Embryonic facial prominence (tissue), 1 donor: ENCODE measurements around the gene GLIS2.

Experiments
- DNase-seq: peaks from one replicate; pipeline ENCODE4 v3.0.0-alpha.2; 2016; ENCODE audit errors: extremely low spot score

Gene GLIS2

GRCh38 chr16:4350787-4351659 lies 35.2 kb downstream of the GLIS2 start, which contains the start of gene PAM16:
PAM16 (minus strand) TSS chr16:4351321; CDS start chr16:4351234, 87 bp downstream.
- DNase-seq, result peak; percentile 90

- no peak for DNase-seq
Observed at GRCh38 chr16:4351880-4352279, 36.0 kb downstream of the GLIS2 start.

GRCh38 chr16:4352843-4353242 lies 37.0 kb downstream of the GLIS2 start:
- DNase-seq, result no peak

- DNase-seq, result no peak
Observed at GRCh38 chr16:4353675-4354074, 37.8 kb downstream of the GLIS2 start.

DNA sequence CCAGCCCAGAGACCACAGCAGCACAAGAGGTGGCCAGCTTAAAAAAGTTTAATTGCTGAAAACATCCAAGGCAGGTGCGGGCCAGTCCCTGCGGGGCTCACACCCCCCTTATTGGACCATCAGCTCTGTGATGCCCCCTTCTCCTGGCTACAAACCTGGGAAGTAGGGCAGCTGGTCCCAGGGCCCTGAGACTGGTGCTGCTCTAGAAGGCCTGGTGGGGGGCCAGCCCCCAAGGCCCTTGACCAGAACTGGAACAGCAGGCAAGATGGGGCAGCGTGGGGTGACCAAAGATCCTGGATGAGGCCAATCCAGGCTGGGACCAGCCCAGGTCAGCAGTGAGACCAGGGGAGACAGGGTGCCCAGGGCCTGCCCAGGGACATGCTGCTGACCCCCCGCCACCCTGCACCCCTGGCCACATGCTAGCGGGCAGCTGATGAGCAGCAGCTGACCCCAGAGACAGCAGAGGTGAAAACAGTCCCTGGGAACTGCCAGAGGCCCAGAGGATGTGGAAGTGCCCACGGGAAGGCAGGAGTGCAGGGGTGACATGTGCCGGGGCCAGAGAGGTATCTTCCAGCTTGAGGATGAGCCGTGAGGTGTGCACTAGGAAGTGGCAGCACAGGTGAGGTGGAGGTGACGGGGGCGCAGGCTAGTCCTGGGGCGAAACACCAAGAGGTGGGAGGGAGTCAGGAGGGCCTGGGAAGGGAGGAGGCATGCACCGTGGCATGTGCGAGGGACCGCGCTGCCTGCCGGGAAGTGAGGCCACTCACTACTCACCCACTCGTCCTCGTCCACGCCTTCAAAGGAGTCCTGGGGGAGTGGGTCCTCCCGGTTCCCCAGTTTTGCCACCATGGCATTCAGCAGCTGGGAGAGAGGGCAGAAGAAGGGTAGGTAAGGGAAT lies 38.9 kb downstream of the GLIS2 start:
- no peak for DNase-seq

DNA sequence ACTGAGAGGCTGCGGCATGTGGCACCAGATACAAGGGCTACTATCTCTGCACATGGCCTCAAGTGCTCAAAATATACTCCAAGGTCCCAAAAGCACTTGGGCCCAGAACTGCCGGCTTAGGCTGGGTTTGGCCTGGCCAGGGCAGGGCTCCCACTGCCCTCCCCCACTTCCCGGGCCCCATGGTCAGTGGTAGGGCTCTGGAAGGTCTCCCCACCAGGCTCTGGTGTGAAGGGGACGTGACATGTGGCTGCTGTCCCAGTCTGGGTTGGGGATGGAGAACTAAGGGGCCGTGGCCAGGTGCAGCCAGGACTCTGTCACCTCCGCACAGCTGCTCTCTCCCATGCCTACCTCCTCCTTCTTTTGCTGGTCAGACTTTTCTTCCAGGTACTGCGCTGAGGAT lies 41.0 kb downstream of the GLIS2 start:
- no peak for DNase-seq

- no peak for DNase-seq
Observed at GRCh38 chr16:4358236-4358635, 42.4 kb downstream of the GLIS2 start.

DNA sequence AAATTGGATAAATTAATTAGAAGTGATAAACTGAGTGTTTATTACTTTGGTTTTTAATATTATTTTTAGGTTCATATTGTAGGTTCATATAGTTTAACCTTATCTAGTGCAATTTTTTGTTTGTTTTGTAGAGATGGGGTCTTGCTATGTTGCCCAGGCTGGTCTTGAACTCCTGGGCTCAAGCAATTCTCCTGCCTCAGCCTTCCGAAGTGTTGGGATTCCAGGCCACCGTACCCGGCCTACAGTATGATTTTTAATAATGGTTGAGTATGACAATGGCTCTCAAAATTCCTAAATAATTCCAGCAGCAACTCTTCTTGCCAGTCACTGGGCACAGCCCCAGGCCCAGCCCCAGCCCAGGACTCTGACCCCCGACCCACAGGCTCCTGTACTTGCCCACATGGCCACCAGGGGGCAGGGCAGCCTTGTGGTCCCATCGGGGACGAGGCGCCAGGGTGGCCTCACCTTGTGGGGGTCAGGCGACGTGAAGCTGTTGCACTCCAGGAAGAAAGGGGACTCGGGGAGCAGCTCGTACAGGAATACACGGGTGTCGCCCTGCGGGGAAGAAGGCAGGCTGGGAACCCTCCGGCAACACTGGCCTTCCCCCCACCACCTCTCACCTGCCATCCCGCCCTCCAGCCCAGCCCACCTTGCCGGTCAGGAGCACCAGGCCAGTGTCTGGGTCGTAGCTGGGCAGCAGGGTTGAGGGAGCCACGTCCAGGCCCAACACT lies 43.1 kb downstream of the GLIS2 start:
- DNase-seq, result no peak

- DNase-seq, result no peak
Observed at GRCh38 chr16:4359914-4360313, 44.0 kb downstream of the GLIS2 start.

DNA sequence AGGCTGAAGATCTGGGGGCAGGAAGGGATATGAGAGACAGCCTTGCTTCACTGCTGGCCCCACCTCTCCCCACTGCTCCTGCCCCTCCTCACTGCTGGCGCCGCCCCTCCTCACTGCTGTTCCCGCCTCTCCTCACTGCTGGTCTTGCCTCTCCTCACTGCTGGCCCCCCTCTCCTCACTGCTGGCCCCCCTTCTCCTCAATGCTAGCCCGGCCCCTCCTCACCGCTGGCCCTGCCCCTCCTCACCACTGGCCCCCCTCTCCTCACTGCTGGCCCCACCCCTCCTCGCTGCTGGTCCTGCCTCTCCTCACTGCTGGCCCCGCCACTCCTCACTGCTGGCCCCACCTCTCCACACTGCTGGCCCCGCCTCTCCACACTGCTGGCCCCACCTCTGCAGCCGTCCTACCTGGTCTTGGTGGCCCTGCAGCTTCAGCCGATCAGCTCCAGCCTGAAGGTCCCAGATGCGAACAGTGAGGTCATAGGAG lies 44.7 kb downstream of the GLIS2 start:
- DNase-seq, result no peak

DNA sequence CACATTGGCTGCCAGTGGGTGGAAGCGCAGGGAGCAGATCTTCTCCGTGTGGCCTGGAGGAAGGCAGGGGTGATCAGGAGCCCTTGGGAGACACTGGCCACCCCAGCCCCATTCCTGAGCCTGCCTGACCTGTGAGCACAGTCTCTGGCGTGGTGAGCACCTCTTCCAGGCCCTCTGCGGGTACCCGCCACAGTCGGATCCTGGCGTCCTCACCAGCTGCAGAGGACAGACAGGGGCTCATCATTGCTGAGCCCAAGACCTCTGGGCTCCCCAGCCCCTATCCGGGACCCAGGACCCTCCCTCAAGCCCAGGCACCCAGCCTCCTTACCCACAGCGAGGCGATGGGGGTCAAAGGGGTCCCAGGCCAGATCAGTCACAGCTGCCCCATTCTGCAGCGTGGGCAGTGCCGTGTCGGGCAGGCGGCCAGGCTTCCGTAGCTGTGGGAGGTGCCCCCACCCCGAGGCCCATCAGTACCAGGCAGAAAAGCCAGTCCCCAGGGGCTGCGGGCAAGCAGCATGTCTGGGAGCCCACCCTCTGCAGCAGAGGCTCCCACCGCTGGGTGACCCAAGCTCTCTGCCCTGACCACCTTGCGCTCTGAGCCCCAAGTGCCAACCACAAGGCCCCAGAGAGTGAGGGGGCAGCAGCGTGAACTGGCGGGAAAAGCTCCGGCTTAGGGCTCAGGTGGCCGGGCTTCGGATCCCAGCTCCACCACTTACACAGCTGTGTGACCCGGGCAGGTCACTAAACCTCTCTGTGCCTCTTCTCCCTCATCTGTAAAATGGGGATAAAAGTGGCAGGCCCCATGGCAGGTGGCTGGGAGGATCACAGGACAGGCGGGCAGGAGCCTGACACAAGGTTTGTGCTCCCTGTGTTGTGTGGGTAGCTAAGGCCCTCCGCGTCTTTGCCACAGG lies 45.4 kb downstream of the GLIS2 start:
- no peak for DNase-seq

- no peak for DNase-seq
Observed at GRCh38 chr16:4361944-4362311, 46.1 kb downstream of the GLIS2 start.

- DNase-seq, result no peak
Observed at GRCh38 chr16:4362476-4363135, 46.7 kb downstream of the GLIS2 start.

- DNase-seq, result no peak
Observed at GRCh38 chr16:4364196-4365013, 48.5 kb downstream of the GLIS2 start.

GRCh38 chr16:4365014-4365406 lies 49.1 kb downstream of the GLIS2 start:
- DNase-seq, result no peak

DNA sequence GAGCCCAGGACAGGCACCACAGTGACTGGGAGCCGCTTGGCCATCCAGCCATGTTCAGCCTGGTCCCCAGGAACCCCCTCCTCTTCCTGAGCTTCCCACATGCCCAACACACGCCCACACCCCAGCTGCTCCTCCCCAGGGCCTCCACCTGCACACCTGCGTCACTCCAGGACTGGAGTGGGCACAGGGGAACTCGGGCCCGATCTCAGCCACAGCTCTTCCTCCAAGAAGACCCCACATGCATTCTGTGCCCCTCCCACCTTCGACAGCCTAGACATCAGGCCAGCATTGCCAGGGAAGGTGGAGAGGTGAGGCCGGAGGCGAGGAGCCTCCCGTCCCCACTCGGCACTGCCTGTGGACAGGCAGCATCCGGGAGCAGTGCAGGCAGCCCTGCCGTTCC lies 49.7 kb downstream of the GLIS2 start:
- no peak for DNase-seq

- DNase-seq, result no peak
Observed at GRCh38 chr16:4366016-4366415, 50.1 kb downstream of the GLIS2 start.

DNA sequence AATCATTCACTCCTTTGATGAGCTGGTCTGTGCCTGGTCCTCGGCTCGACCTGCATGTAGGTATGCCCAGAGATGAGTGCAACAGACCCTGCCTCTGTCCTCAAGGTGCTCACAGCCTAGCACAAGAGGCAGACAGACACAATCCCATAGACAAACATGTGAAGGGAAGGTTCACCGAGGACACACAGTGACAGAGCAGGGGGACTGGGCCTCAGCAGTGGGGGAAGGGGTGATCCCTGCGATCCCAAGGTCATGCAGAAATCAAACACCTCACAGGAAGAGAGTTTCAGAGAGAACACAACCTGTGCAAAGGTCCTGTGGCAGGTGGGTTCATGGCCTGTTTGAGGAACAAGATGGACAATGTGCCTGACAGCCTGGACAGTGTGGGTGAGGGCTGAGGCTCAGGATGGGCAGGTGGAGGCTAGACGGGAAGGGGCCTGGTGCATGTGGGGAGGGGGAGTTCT lies 51.6 kb downstream of the GLIS2 start:
- DNase-seq, result no peak

GRCh38 chr16:4369007-4369733 lies 53.3 kb downstream of the GLIS2 start:
- no peak for DNase-seq
